Middle frontal gyrus (tissue), 1 donor: ENCODE results near the gene BEGAIN.

Experiments used
- DNase-seq: peaks from one replicate; pipeline ENCODE4 v3.0.0-alpha.2; 2015; ENCODE audit warnings: low spot score; ENCODE audit errors: extremely low spot score

Gene BEGAIN

GRCh38 chr14:100568164-100568997 lies 18.8 kb downstream of the BEGAIN start:
- no peak for DNase-seq

- DNase-seq = no peak
Observed at GRCh38 chr14:100567877-100568163, 19.4 kb downstream of the BEGAIN start.

GRCh38 chr14:100567009-100567876 lies 20.0 kb downstream of the BEGAIN start:
- DNase-seq = no peak

GRCh38 chr14:100566586-100566985 lies 20.6 kb downstream of the BEGAIN start:
- no peak for DNase-seq

GRCh38 chr14:100566119-100566518 lies 21.1 kb downstream of the BEGAIN start:
- no peak for DNase-seq

- DNase-seq = no peak
Observed at GRCh38 chr14:100565650-100566049, 21.6 kb downstream of the BEGAIN start.

GRCh38 chr14:100564512-100564911 lies 22.7 kb downstream of the BEGAIN start:
- DNase-seq = no peak

- DNase-seq = no peak
Observed at GRCh38 chr14:100562751-100563150, 24.5 kb downstream of the BEGAIN start.

GRCh38 chr14:100561005-100561404 lies 26.2 kb downstream of the BEGAIN start:
- no peak for DNase-seq

- DNase-seq = no peak
Observed at GRCh38 chr14:100560471-100560870, 26.7 kb downstream of the BEGAIN start.

GRCh38 chr14:100559455-100559854 lies 27.8 kb downstream of the BEGAIN start:
- no peak for DNase-seq

- DNase-seq = no peak
Observed at GRCh38 chr14:100558966-100559365, 28.3 kb downstream of the BEGAIN start.

GRCh38 chr14:100558226-100558625 lies 29.0 kb downstream of the BEGAIN start:
- no peak for DNase-seq

- no peak for DNase-seq
Observed at GRCh38 chr14:100557658-100558057, 29.6 kb downstream of the BEGAIN start.

GRCh38 chr14:100556936-100557505 lies 30.2 kb downstream of the BEGAIN start:
- no peak for DNase-seq

- no peak for DNase-seq
Observed at GRCh38 chr14:100556140-100556475, 31.1 kb downstream of the BEGAIN start.

- no peak for DNase-seq
Observed at GRCh38 chr14:100555436-100556139, 31.6 kb downstream of the BEGAIN start.

GRCh38 chr14:100554696-100555320 lies 32.4 kb downstream of the BEGAIN start:
- no peak for DNase-seq

GRCh38 chr14:100554082-100554677 lies 33.0 kb downstream of the BEGAIN start:
- DNase-seq = no peak

- no peak for DNase-seq
Observed at GRCh38 chr14:100553471-100553870, 33.7 kb downstream of the BEGAIN start.
